ENCODE results near the gene ROBO4.

- TF ChIP-seq POLR2A (IDR thresholded peaks at IDR 0.05): no peak
- TF ChIP-seq, protein P1, sequence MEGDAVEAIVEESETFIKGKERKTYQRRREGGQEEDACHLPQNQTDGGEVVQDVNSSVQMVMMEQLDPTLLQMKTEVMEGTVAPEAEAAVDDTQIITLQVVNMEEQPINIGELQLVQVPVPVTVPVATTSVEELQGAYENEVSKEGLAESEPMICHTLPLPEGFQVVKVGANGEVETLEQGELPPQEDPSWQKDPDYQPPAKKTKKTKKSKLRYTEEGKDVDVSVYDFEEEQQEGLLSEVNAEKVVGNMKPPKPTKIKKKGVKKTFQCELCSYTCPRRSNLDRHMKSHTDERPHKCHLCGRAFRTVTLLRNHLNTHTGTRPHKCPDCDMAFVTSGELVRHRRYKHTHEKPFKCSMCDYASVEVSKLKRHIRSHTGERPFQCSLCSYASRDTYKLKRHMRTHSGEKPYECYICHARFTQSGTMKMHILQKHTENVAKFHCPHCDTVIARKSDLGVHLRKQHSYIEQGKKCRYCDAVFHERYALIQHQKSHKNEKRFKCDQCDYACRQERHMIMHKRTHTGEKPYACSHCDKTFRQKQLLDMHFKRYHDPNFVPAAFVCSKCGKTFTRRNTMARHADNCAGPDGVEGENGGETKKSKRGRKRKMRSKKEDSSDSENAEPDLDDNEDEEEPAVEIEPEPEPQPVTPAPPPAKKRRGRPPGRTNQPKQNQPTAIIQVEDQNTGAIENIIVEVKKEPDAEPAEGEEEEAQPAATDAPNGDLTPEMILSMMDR (IDR thresholded peaks at IDR 0.05): no peak
Measured at GRCh38 chr11:124877631-124877909, 20.1 kb downstream of the ROBO4 start.

Measured in right lobe of liver (tissue), 4 donors.